Thymus (tissue), 14 donors: ENCODE data around the gene KLHDC2. TPM values are rescaled to one million over a fixed set of nuclear protein-coding genes. Genes with fewer than 3 reads are reported as not detected.
"Not testable (repeated sequence)": the region's sequence is repeated elsewhere in the genome, so short reads cannot be mapped to it uniquely, and the experiment has no call there.

Source experiments
- DNase-seq, 9 donors: peaks; one replicate each; pipeline ENCODE4 v3.0.0-alpha.2; 2013; ENCODE audit warnings: low spot score in 9 of 9, low read depth in 6 of 9, missing footprints in 1 of 9
- H3K27ac ChIP-seq, 2 donors: one replicate each; pipeline ENCODE4 v1.5.1; 2013; ENCODE audit warnings: control low read depth in 1 of 2, low read depth in 1 of 2, low read length in 1 of 2, mild to moderate bottlenecking in 1 of 2, moderate library complexity in 1 of 2
- H3K27me3 ChIP-seq, 2 donors: one replicate each; pipeline ENCODE4 v1.5.1; 2013; ENCODE audit warnings: low read length in 1 of 2; ENCODE audit not compliant: control insufficient read depth in 2 of 2, insufficient read depth in 1 of 2
- H3K36me3 ChIP-seq, 2 donors: one replicate each; pipeline ENCODE4 v1.5.1; 2013; ENCODE audit warnings: low read length in 1 of 2, mild to moderate bottlenecking in 1 of 2, moderate library complexity in 1 of 2; ENCODE audit not compliant: control insufficient read depth in 2 of 2, insufficient read depth in 2 of 2
- H3K4me1 ChIP-seq, 2 donors: one replicate each; pipeline ENCODE4 v1.5.1; 2013; ENCODE audit warnings: low read length in 2 of 2; ENCODE audit not compliant: control insufficient read depth in 2 of 2, insufficient read depth in 2 of 2
- H3K4me3 ChIP-seq, 2 donors: one replicate each; pipeline ENCODE4 v1.5.1; 2013; ENCODE audit warnings: low read length in 2 of 2, control low read depth in 1 of 2, mild to moderate bottlenecking in 1 of 2
- H3K9me3 ChIP-seq, 2 donors: one replicate each; pipeline ENCODE4 v1.5.1; 2013; ENCODE audit warnings: low read length in 1 of 2, mild to moderate bottlenecking in 1 of 2; ENCODE audit not compliant: control insufficient read depth in 2 of 2, insufficient read depth in 1 of 2
- WGBS: extraction: QIAGEN DNeasy Blood & Tissue Kit; methylation state at CpG from one replicate; pipeline ENCODE4 v1.1.7; 2013; 5-methylcytosine and 5-hydroxymethylcytosine counted together
- long read RNA-seq, 10 donors: transcript quantifications; one replicate each; lab custom pipeline, GENCODE V29; 2026
- polyA plus RNA-seq: library from polyadenylated mRNA; stranded (reverse); fragments of 200-250 nt; gene quantifications from one replicate; pipeline ENCODE4 v1.2.3, GENCODE V29; 2013
- total RNA-seq: library from RNA; stranded (reverse); fragments of 120-200 nt; gene quantifications from one replicate; pipeline ENCODE4 v1.2.4, GENCODE V29; 2013
- donor health status: healthy.

The KLHDC2 gene
- 83.3 TPM for total RNA-seq
- 69.4 TPM for polyA plus RNA-seq
- long read RNA-seq, donor 1, full-length matches to known transcripts, result 4 of 4 reads
- long read RNA-seq, donor 1, partial matches to known transcripts, result 0 of 4 reads
- long read RNA-seq, donor 1, other reads (novel, unspliced or antisense), result 0 of 4 reads
- long read RNA-seq, donor 2, result 0 reads
- long read RNA-seq, donor 3, full-length matches to known transcripts, result 28 of 127 reads
- long read RNA-seq, donor 3, partial matches to known transcripts, result 99 of 127 reads
- long read RNA-seq, donor 3, other reads (novel, unspliced or antisense), result 0 of 127 reads
- long read RNA-seq, donor 4, full-length matches to known transcripts, result 8 of 8 reads
- long read RNA-seq, donor 4, partial matches to known transcripts, result 0 of 8 reads
- long read RNA-seq, donor 4, other reads (novel, unspliced or antisense), result 0 of 8 reads
- long read RNA-seq, donor 5, full-length matches to known transcripts, result 43 of 49 reads
- long read RNA-seq, donor 5, partial matches to known transcripts, result 0 of 49 reads
- long read RNA-seq, donor 5, other reads (novel, unspliced or antisense), result 6 of 49 reads
- long read RNA-seq, donor 6, full-length matches to known transcripts, result 15 of 15 reads
- long read RNA-seq, donor 6, partial matches to known transcripts, result 0 of 15 reads
- long read RNA-seq, donor 6, other reads (novel, unspliced or antisense), result 0 of 15 reads
- long read RNA-seq, donor 7, full-length matches to known transcripts, result 18 of 18 reads
- long read RNA-seq, donor 7, partial matches to known transcripts, result 0 of 18 reads
- long read RNA-seq, donor 7, other reads (novel, unspliced or antisense), result 0 of 18 reads
- long read RNA-seq, donor 8, full-length matches to known transcripts, result 3 of 3 reads
- long read RNA-seq, donor 8, partial matches to known transcripts, result 0 of 3 reads
- long read RNA-seq, donor 8, other reads (novel, unspliced or antisense), result 0 of 3 reads
- long read RNA-seq, donor 9, full-length matches to known transcripts, result 11 of 11 reads
- long read RNA-seq, donor 9, partial matches to known transcripts, result 0 of 11 reads
- long read RNA-seq, donor 9, other reads (novel, unspliced or antisense), result 0 of 11 reads
- long read RNA-seq, donor 10, full-length matches to known transcripts, result 18 of 18 reads
- long read RNA-seq, donor 10, partial matches to known transcripts, result 0 of 18 reads
- long read RNA-seq, donor 10, other reads (novel, unspliced or antisense), result 0 of 18 reads

GRCh38 chr14:49767571-49768300 lies at the start of gene KLHDC2:
Gene KLHDC2, plus strand, starts transcription at chr14:49768153. Its CDS starts 316 bp downstream, at chr14:49768469.
- Histone ChIP-seq H3K36me3 (peaks cover 3 to 7% of the 10 kb centered on the region in 2 donors), H3K27me3 (no peaks in the 10 kb centered on the region), H3K9me3 (no peaks in the 10 kb centered on the region), H3K4me1 (peaks cover 13 to 20% of the 10 kb centered on the region in 2 donors), H3K4me3 (peak within 1 kb of the TSS; percentile 94 to 99), H3K27ac (peak within 1 kb of the TSS; percentile 100)
- under 1% methylated on average over 86 of the region's 86 CpGs for WGBS
- peak; percentile 61 to 92 (median 79) for DNase-seq

GRCh38 chr14:49720744-49721143 lies 47.2 kb upstream of the KLHDC2 start:
- Histone ChIP-seq H3K27me3 (no peaks in the 10 kb centered on the region), H3K27ac (no peak overlapping the region), H3K9me3 (no peaks in the 10 kb centered on the region), H3K4me3 (no peak overlapping the region), H3K36me3 (no peaks in the 10 kb centered on the region), H3K4me1 (no peaks in the 10 kb centered on the region)
- DNase-seq, result no peak

GRCh38 chr14:49721733-49722435 lies 46.1 kb upstream of the KLHDC2 start:
- not testable (repeated sequence) for H3K27ac ChIP-seq, H3K4me3 ChIP-seq, H3K9me3 ChIP-seq, DNase-seq, H3K36me3 ChIP-seq, H3K4me1 ChIP-seq, H3K27me3 ChIP-seq
- WGBS, result 98% methylated on average over 9 of the region's 9 CpGs

- no peaks in the 10 kb centered on the region for H3K27me3 ChIP-seq
- H3K36me3 ChIP-seq, result peaks cover 0 to 2% of the 10 kb centered on the region in 2 donors
- H3K4me3 ChIP-seq, result no peak overlapping the region
- H3K4me1 ChIP-seq, result no peaks in the 10 kb centered on the region
- H3K27ac ChIP-seq, result no peak overlapping the region
- no peak for DNase-seq
- 98% methylated on average over 5 of the region's 5 CpGs for WGBS
- no peaks in the 10 kb centered on the region for H3K9me3 ChIP-seq
Observed at GRCh38 chr14:49727171-49727570, 40.8 kb upstream of the KLHDC2 start.

- Histone ChIP-seq H3K4me3 (no peak overlapping the region), H3K27me3 (no peaks in the 10 kb centered on the region), H3K9me3 (no peaks in the 10 kb centered on the region), H3K27ac (no peak overlapping the region), H3K36me3 (no peaks in the 10 kb centered on the region), H3K4me1 (no peaks in the 10 kb centered on the region)
- DNase-seq, result no peak
- 99% methylated on average over 3 of the region's 3 CpGs for WGBS
Observed at GRCh38 chr14:49732896-49733295, 35.1 kb upstream of the KLHDC2 start.

GRCh38 chr14:49733836-49734235 lies 34.1 kb upstream of the KLHDC2 start:
- Histone ChIP-seq H3K9me3 (no peaks in the 10 kb centered on the region), H3K36me3 (no peaks in the 10 kb centered on the region)

GRCh38 chr14:49735669-49736068 lies 32.3 kb upstream of the KLHDC2 start:
- WGBS, result 97% methylated on average over 4 of the region's 4 CpGs
- not testable (repeated sequence) for H3K4me1 ChIP-seq, DNase-seq, H3K27me3 ChIP-seq, H3K4me3 ChIP-seq, H3K9me3 ChIP-seq, H3K36me3 ChIP-seq, H3K27ac ChIP-seq

More at GRCh38 chr14:49733836-49734235, 34.1 kb upstream of the KLHDC2 start:
- Histone ChIP-seq H3K4me1 (no peaks in the 10 kb centered on the region), H3K27me3 (no peaks in the 10 kb centered on the region), H3K27ac (no peak overlapping the region), H3K4me3 (no peak overlapping the region)
- no peak for DNase-seq

- Histone ChIP-seq H3K36me3 (no peaks in the 10 kb centered on the region), H3K4me1 (no peaks in the 10 kb centered on the region), H3K9me3 (no peaks in the 10 kb centered on the region), H3K27ac (no peak overlapping the region), H3K4me3 (no peak overlapping the region), H3K27me3 (no peaks in the 10 kb centered on the region)
- WGBS, result 93% methylated on average over 1 of the region's 1 CpG
- DNase-seq, result no peak
Observed at GRCh38 chr14:49745191-49745590, 22.8 kb upstream of the KLHDC2 start.
